ENCODE results near the gene SPECC1L. TPM values are rescaled to one million over a fixed set of nuclear protein-coding genes. Genes with fewer than 3 reads are reported as not detected.

The SPECC1L gene
- total RNA-seq, 1 donor from 2014 or later: 173 TPM

GRCh38 chr22:24466716-24467328 lies 196.2 kb downstream of the SPECC1L start:
- no peak overlapping the region for H3K4me3 Mint-ChIP-seq (ENCODE audit: unreplicated experiment)

GRCh38 chr22:24467340-24467739 lies 196.7 kb downstream of the SPECC1L start:
- DNase-seq: no peak
- no peak overlapping the region for H3K4me3 Mint-ChIP-seq (ENCODE audit: unreplicated experiment)
- H3K4me1 Mint-ChIP-seq (ENCODE audit: low read depth, unreplicated experiment): peaks cover 4% of the 10 kb centered on the region
- no peak for TF ChIP-seq CTCF (IDR thresholded peaks at IDR 0.05; ENCODE audit: partially characterized antibody, unreplicated experiment)
- H3K27me3 Mint-ChIP-seq (ENCODE audit: unreplicated experiment): no peaks in the 10 kb centered on the region
- no peaks in the 10 kb centered on the region for H3K9me3 Mint-ChIP-seq (ENCODE audit: unreplicated experiment)
- no peaks in the 10 kb centered on the region for H3K36me3 Mint-ChIP-seq (ENCODE audit: unreplicated experiment)
- H3K27ac Mint-ChIP-seq (ENCODE audit: unreplicated experiment): no peak overlapping the region

More at GRCh38 chr22:24466716-24467328, 196.2 kb downstream of the SPECC1L start:
- DNase-seq: no peak
- Mint-ChIP-seq H3K36me3 (ENCODE audit: unreplicated experiment) (no peaks in the 10 kb centered on the region), H3K4me1 (ENCODE audit: low read depth, unreplicated experiment) (peaks cover 2% of the 10 kb centered on the region), H3K27me3 (ENCODE audit: unreplicated experiment) (no peaks in the 10 kb centered on the region), H3K27ac (ENCODE audit: unreplicated experiment) (no peak overlapping the region), H3K9me3 (ENCODE audit: unreplicated experiment) (no peaks in the 10 kb centered on the region)
- TF ChIP-seq CTCF (IDR thresholded peaks at IDR 0.05; ENCODE audit: partially characterized antibody, unreplicated experiment): no peak

Other genes with a start within 250 kb of the SPECC1L start
- 123 TPM for gene SUSD2, start 89.3 kb upstream of the SPECC1L start, total RNA-seq (ENCODE audit: unreplicated experiment)
- gene GGT5, start 25.7 kb upstream of the SPECC1L start, total RNA-seq (ENCODE audit: unreplicated experiment): 10.7 TPM
- gene ADORA2A, start 156.8 kb downstream of the SPECC1L start, total RNA-seq (ENCODE audit: unreplicated experiment): 15.9 TPM
- gene UPB1, start 224.5 kb downstream of the SPECC1L start, total RNA-seq (ENCODE audit: unreplicated experiment): 0.37 TPM

All from glutamatergic neuron (in vitro differentiated cells).